ENCODE measurements around the gene ATP7B.

ATP7B gene

GRCh38 chr13:52020191-52020590, 8.9 kb upstream of the ATP7B start:
- no peak overlapping the region for H3K27ac ChIP-seq (ENCODE audit: low read length)
- DNase-seq = no peak
- H3K9me2 ChIP-seq (replicated peaks; ENCODE audit: insufficient read depth, low read length) = no peaks in the 10 kb centered on the region
- H3K9ac ChIP-seq (ENCODE audit: low read length) = no peak overlapping the region
- no peak overlapping the region for H3K4me2 ChIP-seq (ENCODE audit: low read depth, low read length)
- no peaks in the 10 kb centered on the region for H4K20me1 ChIP-seq (ENCODE audit: insufficient read depth, low read length)
- no peaks in the 10 kb centered on the region for H3K9me3 ChIP-seq (replicated peaks; ENCODE audit: insufficient read depth, low read length)
- H3F3A ChIP-seq (ENCODE audit: insufficient read depth, low read length) = no peaks in the 10 kb centered on the region
- no peak overlapping the region for H2AFZ ChIP-seq (ENCODE audit: low read length)
- no peaks in the 10 kb centered on the region for H3K36me3 ChIP-seq (replicated peaks; ENCODE audit: insufficient read depth, low read length)
- H3K79me2 ChIP-seq (ENCODE audit: low read length) = no peaks in the 10 kb centered on the region
- no peak for TF ChIP-seq EZH2 (optimal IDR thresholded peaks at IDR 0.05; ENCODE audit: low read depth, low read length)
- TF ChIP-seq, protein P1, sequence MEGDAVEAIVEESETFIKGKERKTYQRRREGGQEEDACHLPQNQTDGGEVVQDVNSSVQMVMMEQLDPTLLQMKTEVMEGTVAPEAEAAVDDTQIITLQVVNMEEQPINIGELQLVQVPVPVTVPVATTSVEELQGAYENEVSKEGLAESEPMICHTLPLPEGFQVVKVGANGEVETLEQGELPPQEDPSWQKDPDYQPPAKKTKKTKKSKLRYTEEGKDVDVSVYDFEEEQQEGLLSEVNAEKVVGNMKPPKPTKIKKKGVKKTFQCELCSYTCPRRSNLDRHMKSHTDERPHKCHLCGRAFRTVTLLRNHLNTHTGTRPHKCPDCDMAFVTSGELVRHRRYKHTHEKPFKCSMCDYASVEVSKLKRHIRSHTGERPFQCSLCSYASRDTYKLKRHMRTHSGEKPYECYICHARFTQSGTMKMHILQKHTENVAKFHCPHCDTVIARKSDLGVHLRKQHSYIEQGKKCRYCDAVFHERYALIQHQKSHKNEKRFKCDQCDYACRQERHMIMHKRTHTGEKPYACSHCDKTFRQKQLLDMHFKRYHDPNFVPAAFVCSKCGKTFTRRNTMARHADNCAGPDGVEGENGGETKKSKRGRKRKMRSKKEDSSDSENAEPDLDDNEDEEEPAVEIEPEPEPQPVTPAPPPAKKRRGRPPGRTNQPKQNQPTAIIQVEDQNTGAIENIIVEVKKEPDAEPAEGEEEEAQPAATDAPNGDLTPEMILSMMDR (IDR thresholded peaks at IDR 0.05; ENCODE audit: low read length) = no peak
- no peak for TF ChIP-seq EZH2phosphoT487 (IDR thresholded peaks at IDR 0.05; ENCODE audit: low read length)
- H3K4me3 ChIP-seq (ENCODE audit: low read length) = no peak overlapping the region
- H3K27me3 ChIP-seq (replicated peaks; ENCODE audit: insufficient read depth, low read length) = no peaks in the 10 kb centered on the region
- no peaks in the 10 kb centered on the region for H3K4me1 ChIP-seq (ENCODE audit: low read length)

GRCh38 chr13:52016296-52016695, 5.0 kb upstream of the ATP7B start:
- Histone ChIP-seq H3F3A (ENCODE audit: insufficient read depth, low read length) (no peaks in the 10 kb centered on the region), H4K20me1 (ENCODE audit: insufficient read depth, low read length) (no peaks in the 10 kb centered on the region), H3K9me2 (replicated peaks; ENCODE audit: insufficient read depth, low read length) (no peaks in the 10 kb centered on the region), H3K9me3 (replicated peaks; ENCODE audit: insufficient read depth, low read length) (no peaks in the 10 kb centered on the region), H2AFZ (ENCODE audit: low read length) (no peak overlapping the region), H3K79me2 (ENCODE audit: low read length) (peaks cover 16% of the 10 kb centered on the region), H3K4me2 (ENCODE audit: low read depth, low read length) (no peak overlapping the region), H3K36me3 (replicated peaks; ENCODE audit: insufficient read depth, low read length) (no peaks in the 10 kb centered on the region), H3K27ac (ENCODE audit: low read length) (no peak overlapping the region), H3K4me1 (ENCODE audit: low read length) (no peaks in the 10 kb centered on the region), H3K4me3 (ENCODE audit: low read length) (no peak overlapping the region), H3K9ac (ENCODE audit: low read length) (no peak overlapping the region), H3K27me3 (replicated peaks; ENCODE audit: insufficient read depth, low read length) (no peaks in the 10 kb centered on the region)
- DNase-seq = no peak
- TF ChIP-seq EZH2phosphoT487 (IDR thresholded peaks at IDR 0.05; ENCODE audit: low read length) (no peak), EZH2 (optimal IDR thresholded peaks at IDR 0.05; ENCODE audit: low read depth, low read length) (no peak)
- TF ChIP-seq, protein P1 (IDR thresholded peaks at IDR 0.05; ENCODE audit: low read length) = no peak

DNA sequence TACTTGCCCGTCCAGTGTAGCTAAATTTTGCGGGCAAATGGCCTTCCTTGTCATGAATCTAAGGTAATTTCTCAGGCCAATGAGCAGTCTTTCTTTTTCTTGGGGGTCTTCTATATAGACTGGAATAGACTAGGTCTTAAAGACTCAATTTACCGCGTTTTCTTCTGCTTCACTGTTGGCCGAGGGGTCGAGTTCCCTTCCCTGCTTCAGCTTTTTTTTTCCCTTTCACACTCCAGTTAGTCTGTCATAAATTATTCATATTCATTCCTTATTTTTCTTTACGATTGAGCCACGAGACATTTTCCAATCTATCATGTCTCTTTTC, 1.2 kb upstream of the ATP7B start:
- DNase-seq = no peak
- Histone ChIP-seq H3K9ac (ENCODE audit: low read length) (peak overlapping the region; percentile 72), H3K27ac (ENCODE audit: low read length) (no peak overlapping the region), H3K27me3 (replicated peaks; ENCODE audit: insufficient read depth, low read length) (peaks cover 4% of the 10 kb centered on the region; the same call in 1 of the 2 replicates), H3K4me2 (ENCODE audit: low read depth, low read length) (peak overlapping the region; percentile 37), H3K36me3 (replicated peaks; ENCODE audit: insufficient read depth, low read length) (no peaks in the 10 kb centered on the region), H3K4me1 (ENCODE audit: low read length) (no peaks in the 10 kb centered on the region), H3K79me2 (ENCODE audit: low read length) (peaks cover 16% of the 10 kb centered on the region), H2AFZ (ENCODE audit: low read length) (peak overlapping the region; percentile 61; the same call in 1 of the 2 replicates), H4K20me1 (ENCODE audit: insufficient read depth, low read length) (no peaks in the 10 kb centered on the region), H3F3A (ENCODE audit: insufficient read depth, low read length) (no peaks in the 10 kb centered on the region), H3K4me3 (ENCODE audit: low read length) (peak overlapping the region; percentile 79), H3K9me3 (replicated peaks; ENCODE audit: insufficient read depth, low read length) (no peaks in the 10 kb centered on the region), H3K9me2 (replicated peaks; ENCODE audit: insufficient read depth, low read length) (no peaks in the 10 kb centered on the region)
- TF ChIP-seq EZH2phosphoT487 (IDR thresholded peaks at IDR 0.05; ENCODE audit: low read length) (no peak), EZH2 (optimal IDR thresholded peaks at IDR 0.05; ENCODE audit: low read depth, low read length) (no peak)
- TF ChIP-seq, protein P1 (IDR thresholded peaks at IDR 0.05; ENCODE audit: low read length) = no peak
